NCI-H2227 (cell line): ENCODE measurements around the gene HOXB4.

Experiments
- DNase-seq: peaks from one replicate; lab custom pipeline; 2025; ENCODE audit not compliant: unreplicated experiment; lab: John Stamatoyannopoulos, UW

Gene HOXB4

GRCh38 chr17:48615047-48615962, 37.2 kb upstream of the HOXB4 start, which contains the start of gene HOXB8:
Gene HOXB8 (minus strand): TSS chr17:48615292. CDS start chr17:48614704, 588 bp downstream.
- peak; percentile 38 for DNase-seq

GRCh38 chr17:48613862-48614694, 35.9 kb upstream of the HOXB4 start:
- DNase-seq, result peak; percentile 26

- DNase-seq, result peak; percentile 44
Measured at GRCh38 chr17:48612854-48613691, 34.9 kb upstream of the HOXB4 start.

- DNase-seq, result peak; percentile 71
Measured at GRCh38 chr17:48612456-48612853, 34.3 kb upstream of the HOXB4 start.

- peak; percentile 71 for DNase-seq
Measured at GRCh38 chr17:48611681-48612455, 33.7 kb upstream of the HOXB4 start.

GRCh38 chr17:48611213-48611612, 33.1 kb upstream of the HOXB4 start:
- DNase-seq, result no peak

GRCh38 chr17:48610282-48611211, 32.4 kb upstream of the HOXB4 start, which contains the start of gene HOXB7:
Gene HOXB7 (minus strand): TSS chr17:48611017. CDS start chr17:48610918, 99 bp downstream.
- DNase-seq, result peak; percentile 74

- peak; percentile 48 for DNase-seq
Measured at GRCh38 chr17:48609759-48610281, 31.7 kb upstream of the HOXB4 start.

- no peak for DNase-seq
Measured at GRCh38 chr17:48609033-48609432, 30.9 kb upstream of the HOXB4 start.

- no peak for DNase-seq
Measured at GRCh38 chr17:48608494-48608834, 30.3 kb upstream of the HOXB4 start.

GRCh38 chr17:48606892-48607614, 28.9 kb upstream of the HOXB4 start:
- no peak for DNase-seq

- no peak for DNase-seq
Measured at GRCh38 chr17:48605991-48606891, 28.1 kb upstream of the HOXB4 start.

GRCh38 chr17:48605409-48605919, 27.3 kb upstream of the HOXB4 start:
- no peak for DNase-seq

GRCh38 chr17:48604770-48605329, 26.7 kb upstream of the HOXB4 start, which contains the start of gene HOXB6:
Gene HOXB6 (minus strand): TSS chr17:48604986. CDS start chr17:48598150, 6,836 bp downstream.
- peak; percentile 25 for DNase-seq

GRCh38 chr17:48603959-48604769, 26.0 kb upstream of the HOXB4 start:
- DNase-seq, result no peak
